Measurements from ENCODE around the gene JMJD6. TPM values are rescaled to one million over a fixed set of nuclear protein-coding genes. Genes with fewer than 3 reads are reported as not detected.
A peak's percentile ranks its signal among the peaks of the same experiment; 100 is the strongest.

The JMJD6 gene
- total RNA-seq, 1 experiment from 2014 or later, result 28.9 TPM

- WGBS (ENCODE audit: extremely low coverage, insufficient read length, low lambda C conversion rate), result no CpG with 5 or more reads among the region's 9 CpGs
- H2AFZ ChIP-seq (ENCODE audit: low read length), result no peak overlapping the region
- Mint-ChIP-seq H3K36me3 (ENCODE audit: insufficient read depth in 1 of 3, low read depth in 3 of 3) (no peaks in the 10 kb centered on the region), H3K27me3 (ENCODE audit: low read depth) (no peaks in the 10 kb centered on the region), H3K4me3 (peak overlapping the region; percentile 87 to 92), H3K4me1 (peaks cover 18 to 26% of the 10 kb centered on the region in 2 experiments), H3K9me3 (no peaks in the 10 kb centered on the region), H3K27ac (peak overlapping the region; percentile 79 to 98 (median 93))
- no peak overlapping the region; the same call in 1 of the 2 replicates for H3K14ac ChIP-seq (ENCODE audit: insufficient read depth, low read length)
- no peak overlapping the region for H3K4ac ChIP-seq (ENCODE audit: low read depth, low read length)
- H3K27ac ChIP-seq (ENCODE audit: insufficient read length, low read depth, low read length), result no peak overlapping the region
- H3K9me3 ChIP-seq (ENCODE audit: control insufficient read depth, low read depth, low read length), result no peaks in the 10 kb centered on the region
- no peaks in the 10 kb centered on the region for H3K79me1 ChIP-seq (ENCODE audit: insufficient read depth, low read depth, low read length, poor library complexity, severe bottlenecking)
- H2BK5ac ChIP-seq (ENCODE audit: insufficient read length, low read length), result no peak overlapping the region
- peaks cover 5% of the 10 kb centered on the region for H3K4me1 ChIP-seq (ENCODE audit: insufficient read depth, low read length)
- H4K91ac ChIP-seq (ENCODE audit: insufficient read length, low read depth, low read length), result no peak overlapping the region
- H3K4me2 ChIP-seq (ENCODE audit: insufficient read depth, insufficient read length, low read length), result peak overlapping the region; percentile 78
- no peak overlapping the region for H4K5ac ChIP-seq (ENCODE audit: insufficient read length, low read depth, low read length)
- no peak overlapping the region for H3K56ac ChIP-seq (ENCODE audit: insufficient read length, low read depth, low read length)
- H4K20me1 ChIP-seq (ENCODE audit: control insufficient read depth, insufficient read depth, insufficient read length), result peaks cover 2% of the 10 kb centered on the region
- TF ChIP-seq, protein P1, sequence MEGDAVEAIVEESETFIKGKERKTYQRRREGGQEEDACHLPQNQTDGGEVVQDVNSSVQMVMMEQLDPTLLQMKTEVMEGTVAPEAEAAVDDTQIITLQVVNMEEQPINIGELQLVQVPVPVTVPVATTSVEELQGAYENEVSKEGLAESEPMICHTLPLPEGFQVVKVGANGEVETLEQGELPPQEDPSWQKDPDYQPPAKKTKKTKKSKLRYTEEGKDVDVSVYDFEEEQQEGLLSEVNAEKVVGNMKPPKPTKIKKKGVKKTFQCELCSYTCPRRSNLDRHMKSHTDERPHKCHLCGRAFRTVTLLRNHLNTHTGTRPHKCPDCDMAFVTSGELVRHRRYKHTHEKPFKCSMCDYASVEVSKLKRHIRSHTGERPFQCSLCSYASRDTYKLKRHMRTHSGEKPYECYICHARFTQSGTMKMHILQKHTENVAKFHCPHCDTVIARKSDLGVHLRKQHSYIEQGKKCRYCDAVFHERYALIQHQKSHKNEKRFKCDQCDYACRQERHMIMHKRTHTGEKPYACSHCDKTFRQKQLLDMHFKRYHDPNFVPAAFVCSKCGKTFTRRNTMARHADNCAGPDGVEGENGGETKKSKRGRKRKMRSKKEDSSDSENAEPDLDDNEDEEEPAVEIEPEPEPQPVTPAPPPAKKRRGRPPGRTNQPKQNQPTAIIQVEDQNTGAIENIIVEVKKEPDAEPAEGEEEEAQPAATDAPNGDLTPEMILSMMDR (conservative IDR thresholded peaks at IDR 0.05), result no peak
- H2BK120ac ChIP-seq (ENCODE audit: low read depth, low read length, poor library complexity, severe bottlenecking), result no peak overlapping the region
- peak overlapping the region; percentile 78 for H3K18ac ChIP-seq (ENCODE audit: insufficient read length, low read depth, low read length)
- H3K27me3 ChIP-seq (ENCODE audit: insufficient read depth, low read length), result no peaks in the 10 kb centered on the region
- no peak overlapping the region for H2BK12ac ChIP-seq (ENCODE audit: insufficient read length, low read depth, low read length)
- no peak overlapping the region for H3K23ac ChIP-seq (ENCODE audit: insufficient read length, low read depth, low read length)
- H4K8ac ChIP-seq (replicated peaks; ENCODE audit: insufficient read length, low read depth, low read length), result no peak overlapping the region
- H2BK20ac ChIP-seq (ENCODE audit: low read depth, low read length, poor library complexity, severe bottlenecking), result no peak overlapping the region
- H3T11ph ChIP-seq (ENCODE audit: low read length), result no peak overlapping the region
- no peak overlapping the region for H2AK5ac ChIP-seq (ENCODE audit: insufficient read length, low read length)
- H3K9ac ChIP-seq (ENCODE audit: extremely low read depth, insufficient read length, low read length), result no peak overlapping the region
- no peak for DNase-seq
- H3K79me2 ChIP-seq (ENCODE audit: insufficient read depth, low read length), result no peaks in the 10 kb centered on the region
- H2BK15ac ChIP-seq (ENCODE audit: low read depth, low read length), result no peak overlapping the region
- peaks cover 4% of the 10 kb centered on the region for H3K23me2 ChIP-seq (ENCODE audit: insufficient read length, low read depth, low read length, poor library complexity, severe bottlenecking)
These were observed 55.7 kb downstream of the JMJD6 start for GRCh38 chr17:76670718-76671122.

Data from H9 (cell line).